NCI-H2081 (cell line): ENCODE results near the gene OTC.

Experiments
- DNase-seq, 2 experiments: peaks; one replicate each; lab custom pipeline; 2025; lab: John Stamatoyannopoulos, UW

The OTC gene

GRCh38 chrX:38357747-38358673, 5.6 kb downstream of the OTC start:
- DNase-seq = no peak

DNA sequence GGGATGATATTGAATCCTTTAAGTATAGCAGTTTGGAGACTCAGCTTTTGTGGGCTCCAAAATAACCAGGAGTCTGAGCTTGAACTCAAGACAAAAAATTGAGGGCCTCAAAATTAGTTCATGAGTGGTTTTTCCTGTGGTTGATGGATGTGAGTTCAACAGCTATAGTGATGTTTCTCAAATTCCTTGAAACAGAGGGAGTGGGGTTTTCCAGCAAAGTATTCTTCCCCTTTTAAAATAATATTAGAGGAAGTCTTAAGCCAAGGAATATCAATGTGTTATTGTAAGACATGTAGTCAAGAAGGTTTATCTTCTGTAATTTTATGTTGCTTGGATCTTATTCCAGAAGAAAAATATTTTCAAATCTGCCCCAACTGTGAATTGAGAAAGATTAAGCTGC, 10.6 kb downstream of the OTC start:
- DNase-seq = no peak

DNA sequence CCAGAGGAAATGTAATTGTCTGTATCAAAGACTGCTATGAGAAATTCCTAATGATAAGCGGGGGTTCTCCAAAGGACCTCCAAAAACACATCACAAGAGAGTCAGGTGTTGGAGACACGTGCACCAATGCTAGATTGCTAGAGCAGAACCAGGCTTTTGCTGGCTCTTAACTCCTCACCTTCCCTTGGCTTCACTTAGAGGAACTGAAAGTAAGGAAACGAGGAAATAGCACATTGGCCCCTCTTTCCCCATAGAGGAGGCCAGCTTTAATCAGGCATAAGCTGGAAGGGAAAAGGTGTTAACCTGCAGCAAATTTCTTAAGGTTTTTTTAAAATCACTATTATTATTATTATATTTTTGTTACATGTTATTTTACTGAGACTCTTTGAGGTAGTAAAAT, 13.6 kb downstream of the OTC start:
- no peak for DNase-seq

GRCh38 chrX:38368774-38369173, 16.4 kb downstream of the OTC start:
- DNase-seq = no peak

DNA sequence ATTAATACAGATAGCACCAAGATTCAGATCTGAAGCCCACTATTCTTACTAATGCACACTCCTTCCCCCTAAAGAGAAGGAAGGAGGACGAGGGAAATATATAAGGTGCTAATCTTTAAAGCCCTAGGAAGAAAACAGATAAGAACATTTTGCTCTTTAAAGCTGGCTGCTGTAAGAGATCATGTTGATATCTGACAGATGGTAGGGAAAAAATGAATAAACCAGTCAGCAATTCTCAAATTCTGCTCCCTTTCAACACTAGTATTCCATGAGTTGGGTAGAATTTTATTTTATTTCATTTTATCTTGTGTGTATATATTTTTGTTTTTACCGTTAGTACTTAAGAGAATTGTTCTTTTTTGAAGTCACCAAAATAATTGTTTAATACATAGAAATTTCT, 19.2 kb downstream of the OTC start:
- no peak for DNase-seq

GRCh38 chrX:38374431-38374830, 22.0 kb downstream of the OTC start:
- DNase-seq = no peak

- no peak for DNase-seq
These were observed 23.5 kb downstream of the OTC start for GRCh38 chrX:38375891-38376290.

DNA sequence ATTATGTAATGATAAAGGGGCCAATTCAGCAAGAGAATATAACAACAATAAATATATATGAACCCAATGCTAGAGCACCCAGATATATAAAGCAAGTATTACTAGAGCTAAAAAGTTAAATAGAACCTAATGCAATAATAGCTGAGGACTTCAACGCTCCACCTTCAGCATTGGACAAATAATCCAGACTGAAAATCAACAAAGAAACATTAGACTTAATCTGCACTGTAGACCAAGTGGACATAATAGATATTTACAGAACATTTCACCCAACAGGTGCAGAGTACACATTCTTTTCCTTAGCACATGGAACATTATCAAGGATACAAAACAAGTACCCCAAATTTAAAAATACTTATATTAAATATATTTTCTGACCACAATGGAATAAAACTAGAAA, 24.3 kb downstream of the OTC start:
- DNase-seq = no peak

GRCh38 chrX:38379088-38379487, 26.7 kb downstream of the OTC start:
- DNase-seq = no peak

- DNase-seq = no peak
These were observed 30.3 kb downstream of the OTC start for GRCh38 chrX:38382663-38383062.

GRCh38 chrX:38400389-38400910, 48.0 kb downstream of the OTC start:
- DNase-seq = no peak

DNA sequence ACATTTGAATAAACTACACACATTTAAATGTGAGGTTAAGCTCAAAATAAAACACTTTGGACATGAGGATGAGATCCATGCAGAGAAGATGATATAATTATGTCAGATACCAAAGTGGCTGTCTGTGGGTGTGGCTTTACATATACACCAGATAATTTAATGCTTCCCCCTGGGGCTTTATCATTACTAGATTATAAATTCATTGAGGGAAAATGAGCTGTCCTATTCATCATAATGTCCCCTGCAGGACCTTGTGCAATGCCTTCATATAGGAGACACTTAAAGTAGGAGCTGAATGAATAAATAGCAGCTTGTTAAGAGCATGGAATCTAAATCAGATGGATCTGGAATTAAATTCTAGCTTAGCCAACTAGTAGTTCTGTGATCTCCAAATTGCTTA, 49.7 kb downstream of the OTC start:
- DNase-seq = no peak

DNA sequence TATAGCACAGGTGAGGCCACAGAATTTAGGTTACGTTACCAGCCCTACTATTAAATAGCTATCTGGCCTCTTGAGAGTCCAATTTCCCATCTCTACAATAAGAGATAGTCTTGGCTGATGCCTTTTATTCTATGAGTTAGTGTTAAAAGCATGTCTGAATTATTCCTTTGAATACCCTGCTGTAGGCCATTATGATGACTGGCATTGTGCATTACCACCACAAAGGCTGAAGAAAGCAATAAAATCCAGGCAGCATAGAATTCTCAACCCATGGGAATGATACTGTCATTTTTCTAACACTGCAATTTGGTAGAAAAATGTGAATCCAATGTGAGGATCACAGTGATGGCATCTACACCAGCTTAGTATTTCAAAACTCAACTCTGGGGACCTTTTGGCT, 51.4 kb downstream of the OTC start:
- no peak for DNase-seq

- no peak for DNase-seq
These were observed 54.7 kb downstream of the OTC start for GRCh38 chrX:38407126-38407525.

DNA sequence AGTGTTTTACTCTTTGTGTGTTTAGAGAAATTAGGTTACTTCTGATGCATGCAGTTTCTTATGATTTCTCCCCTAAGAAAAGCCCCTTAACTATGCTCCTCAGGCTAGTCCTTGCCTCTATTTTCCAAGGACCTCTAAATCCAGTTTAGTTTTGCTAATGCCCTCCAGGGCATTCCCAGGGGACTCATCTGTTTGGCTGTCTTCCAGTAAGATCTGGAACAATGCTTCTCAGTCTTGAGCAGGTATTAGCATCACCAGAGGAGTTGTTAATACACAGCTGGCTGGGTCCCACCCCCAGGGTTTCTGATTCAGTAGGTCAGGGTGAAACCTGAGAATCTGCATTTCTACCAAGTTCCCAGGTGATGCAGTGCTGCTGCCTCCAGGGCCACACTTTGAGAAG, 56.9 kb downstream of the OTC start:
- DNase-seq = no peak

DNA sequence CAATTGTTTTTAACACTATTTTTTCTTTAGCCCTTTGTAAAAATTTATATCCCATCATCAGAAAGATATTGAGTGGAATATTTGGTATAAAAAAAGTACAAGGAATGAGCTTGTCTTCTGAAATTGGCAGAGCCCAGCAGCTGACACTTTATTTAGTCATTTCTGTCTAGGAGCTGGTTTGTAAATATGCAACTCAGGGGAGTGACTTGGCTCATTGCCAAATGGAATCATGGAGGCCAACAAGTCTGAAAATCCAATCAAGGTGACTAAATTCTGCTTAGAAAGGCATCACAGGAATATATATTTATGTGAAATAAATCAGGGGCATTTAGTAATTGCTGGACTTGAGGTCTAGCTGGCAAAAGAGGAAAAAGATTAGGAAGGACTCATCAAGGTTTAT, 74.4 kb downstream of the OTC start:
- DNase-seq = peak; percentile 19 to 42

DNA sequence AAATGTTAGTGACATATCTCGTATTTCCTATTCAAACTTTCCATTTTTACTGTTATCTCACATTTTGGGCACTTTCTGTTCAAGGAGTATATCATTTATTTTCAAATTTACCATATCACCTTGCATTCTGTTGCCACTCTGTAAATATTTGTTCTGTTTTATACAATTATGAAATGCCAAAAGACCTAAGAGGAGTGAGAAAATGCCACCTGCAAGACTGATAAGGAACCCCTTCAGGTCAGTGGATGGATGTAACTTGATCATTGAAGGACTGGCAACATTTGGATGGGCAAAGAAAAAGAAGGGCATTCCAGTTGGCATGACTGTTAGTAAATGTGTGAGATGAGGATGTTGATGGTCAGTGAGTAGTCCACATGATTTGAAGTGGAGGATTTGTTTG, 79.1 kb downstream of the OTC start:
- no peak for DNase-seq

GRCh38 chrX:38435130-38435529, 82.7 kb downstream of the OTC start:
- no peak for DNase-seq

DNA sequence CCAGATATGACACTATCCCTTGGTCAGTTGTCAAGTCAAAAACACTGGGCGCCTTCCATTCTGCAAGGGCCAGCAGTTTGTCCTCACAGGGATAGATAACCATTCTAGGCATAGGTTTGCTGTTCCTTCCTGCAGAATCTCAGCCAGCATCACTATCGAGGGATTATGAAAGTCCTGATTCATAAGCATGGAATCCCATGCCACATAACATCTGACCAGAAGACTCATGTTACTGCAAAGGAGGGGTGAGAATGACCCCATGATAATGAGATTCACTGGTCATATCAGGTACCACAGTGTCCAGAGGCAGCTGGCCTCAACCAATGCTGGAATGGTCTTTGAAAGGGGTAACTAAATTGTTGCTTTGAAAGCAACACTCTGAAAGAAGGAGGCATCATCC, 84.7 kb downstream of the OTC start:
- DNase-seq = no peak

DNA sequence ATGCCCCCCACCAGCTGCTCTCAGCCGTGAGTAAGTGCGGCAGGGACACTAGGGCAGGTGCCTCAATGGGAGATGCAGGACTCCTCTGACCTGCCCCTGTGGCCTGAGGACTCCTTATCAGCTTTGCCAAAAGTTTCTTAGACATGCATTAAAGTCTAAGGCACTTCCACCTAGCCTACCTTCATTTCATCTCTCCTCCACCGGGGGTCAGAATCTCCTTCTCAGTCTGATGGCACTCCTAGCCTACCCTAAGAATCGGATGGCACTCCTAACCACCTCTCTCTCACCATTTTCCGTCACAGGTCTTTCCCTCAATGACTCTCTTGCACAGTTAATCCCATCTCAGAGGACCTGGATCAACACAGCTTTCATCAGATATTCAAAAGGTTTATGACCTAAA, 85.9 kb downstream of the OTC start:
- DNase-seq = no peak

DNA sequence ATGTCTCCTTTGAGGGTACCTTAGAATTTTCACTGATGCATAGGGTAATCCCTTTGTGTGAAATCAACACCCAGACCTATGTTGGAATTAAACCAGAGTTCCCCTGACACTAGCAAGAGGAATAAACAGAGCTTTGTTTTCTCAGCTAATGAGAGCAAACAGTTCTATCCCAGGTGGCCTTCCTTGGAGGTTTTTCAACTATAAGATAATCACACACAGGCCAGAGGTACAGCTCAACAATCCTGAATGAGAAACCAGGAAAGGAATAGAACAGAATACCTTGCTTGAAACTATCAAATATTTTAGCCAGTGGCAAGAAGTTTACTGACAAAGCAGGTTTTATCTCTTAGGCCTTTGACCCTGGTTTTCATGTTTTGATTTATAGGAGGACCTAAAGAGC, 100.2 kb downstream of the OTC start:
- DNase-seq = peak; percentile 13 to 59

DNA sequence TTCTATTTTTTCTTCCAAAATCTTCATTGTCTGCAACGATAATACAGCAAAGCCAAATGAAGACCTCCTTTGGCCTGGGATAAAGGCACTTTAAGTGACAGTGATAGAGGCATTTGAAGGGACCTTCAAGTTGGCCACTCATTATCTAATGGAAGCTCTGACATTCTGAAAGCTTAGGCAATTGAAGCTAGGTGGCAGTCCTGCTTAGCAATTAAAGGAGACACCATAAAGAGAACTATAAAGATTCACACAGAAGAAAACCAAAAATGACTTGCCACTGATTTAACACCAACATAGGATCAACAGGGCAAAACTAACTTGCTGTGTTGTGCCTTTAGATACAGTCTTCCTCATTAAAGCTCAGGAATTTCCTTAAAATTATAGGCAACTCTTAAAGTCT, 105.7 kb downstream of the OTC start:
- no peak for DNase-seq

- no peak for DNase-seq
These were observed 109.9 kb downstream of the OTC start for GRCh38 chrX:38462257-38462656.

- no peak for DNase-seq
These were observed 113.3 kb downstream of the OTC start for GRCh38 chrX:38465686-38466085.
